B cell (primary cell): ENCODE data around the gene TLL1. TPM values are rescaled to one million over a fixed set of nuclear protein-coding genes. Genes with fewer than 3 reads are reported as not detected.

Source experiments
- ATAC-seq: fragments of 200-7000 bp; cut with Tn5 transposase; one replicate; pipeline ENCODE4 v1.10.0; 2021; ENCODE audit warnings: low read depth, mild to moderate bottlenecking, moderate number of reproducible peaks, moderate library complexity
- CTCF ChIA-PET: fragments of 350-600 bp; sonication (Branson Sonifier 250); formaldehyde crosslinking; loops from one replicate; lab custom pipeline; 2021; ENCODE audit warnings: antibody characterized with exemption, inconsistent platforms; lab: Charles Lee
- POLR2A ChIA-PET: fragments of 350-600 bp; sonication (Branson Sonifier 250); formaldehyde crosslinking; loops from one replicate; lab custom pipeline; 2021; ENCODE audit warnings: antibody characterized with exemption; lab: Charles Lee
- DNase-seq: peaks from one replicate; pipeline ENCODE4 v3.0.0; 2013
- H2AFZ ChIP-seq: 2 replicates; pipeline ENCODE4 v1.6.1; 2012; ENCODE audit warnings: mild to moderate bottlenecking, low read depth, low read length; ENCODE audit not compliant: insufficient read depth, poor library complexity, severe bottlenecking
- H3K27ac ChIP-seq, 2 donors: 1 replicate in 1 of 2; 2 replicates in 1 of 2; pipeline ENCODE4 v1.5.1; 2012 to 2013; ENCODE audit warnings: low read length in 2 of 2, mild to moderate bottlenecking in 2 of 2, moderate library complexity in 1 of 2
- H3K27me3 ChIP-seq, 4 experiments: fragments of 200-600 bp in 1 of 4; sonication (generic) in 1 of 4; replicated peaks in 1 of 4; 1 replicate in 2 of 4; 2 replicates in 2 of 4; pipeline versions ENCODE4 v1.6.1 to v1.7.0; 2013 to 2016; ENCODE audit warnings: low read length in 3 of 4, mild to moderate bottlenecking in 2 of 4, mixed read lengths in 1 of 4, moderate library complexity in 1 of 4; ENCODE audit not compliant: insufficient read depth in 4 of 4, control insufficient read depth in 3 of 4; ENCODE audit errors: control extremely low read depth in 1 of 4
- H3K36me3 ChIP-seq, 2 experiments: replicated peaks in 1 of 2; 1 replicate in 1 of 2; 2 replicates in 1 of 2; pipeline versions ENCODE4 v1.6.1 to v1.7.1; 2013; ENCODE audit warnings: low read length in 1 of 2; ENCODE audit not compliant: insufficient read depth in 2 of 2, control insufficient read depth in 1 of 2; ENCODE audit errors: control extremely low read depth in 1 of 2, extremely low read depth in 1 of 2
- H3K4me1 ChIP-seq, 2 donors: fragments of 200-600 bp in 1 of 2; sonication (generic) in 1 of 2; 1 replicate in 1 of 2; 2 replicates in 1 of 2; pipeline versions ENCODE4 v1.5.1 to v1.6.1; 2013 to 2017; ENCODE audit warnings: low read length in 2 of 2; ENCODE audit not compliant: control insufficient read depth in 2 of 2, insufficient read depth in 2 of 2
- H3K4me2 ChIP-seq: replicated peaks from 2 replicates; pipeline ENCODE3; 2012; ENCODE audit warnings: mild to moderate bottlenecking, low read depth, low read length; ENCODE audit not compliant: poor library complexity, severe bottlenecking
- H3K4me3 ChIP-seq, 5 experiments: fragments of 200-600 bp in 1 of 5; sonication (generic) in 1 of 5; 1 replicate in 3 of 5; 2 replicates in 2 of 5; pipeline versions ENCODE4 v1.5.1 to v1.7.0; 2011 to 2016; ENCODE audit warnings: low read length in 4 of 5, mild to moderate bottlenecking in 4 of 5, low read depth in 2 of 5, control low read depth in 1 of 5, moderate library complexity in 1 of 5; ENCODE audit not compliant: insufficient read depth in 1 of 5; ENCODE audit errors: control extremely low read depth in 1 of 5, extremely low read depth in 1 of 5
- H3K79me2 ChIP-seq: fragments of 200-600 bp; sonication (generic); one replicate; pipeline ENCODE4 v1.6.0; 2016; ENCODE audit warnings: low read length; ENCODE audit not compliant: control insufficient read depth, insufficient read depth
- H3K9ac ChIP-seq: fragments of 200-600 bp; sonication (generic); 2 replicates; pipeline ENCODE4 v1.6.1; 2017; ENCODE audit warnings: mild to moderate bottlenecking, low read length, moderate library complexity
- H3K9me3 ChIP-seq, 3 donors: one replicate each; pipeline versions ENCODE4 v1.6.1 to v1.7.1; 2013; ENCODE audit warnings: low read length in 2 of 3; ENCODE audit not compliant: control insufficient read depth in 2 of 3, insufficient read depth in 1 of 3; ENCODE audit errors: control extremely low read depth in 1 of 3
- H4K20me1 ChIP-seq: 2 replicates; pipeline ENCODE4 v1.6.0; 2012; ENCODE audit warnings: mild to moderate bottlenecking, low read length; ENCODE audit not compliant: insufficient read depth, control insufficient read depth, poor library complexity, severe bottlenecking
- H3K27ac Mint-ChIP-seq: one replicate; pipeline ENCODE4 v1.8.0; 2021; ENCODE audit warnings: mixed read lengths
- H3K27me3 Mint-ChIP-seq: one replicate; pipeline ENCODE4 v1.8.0; 2021; ENCODE audit warnings: mixed read lengths
- H3K4me1 Mint-ChIP-seq: one replicate; pipeline ENCODE4 v1.8.0; 2021; ENCODE audit warnings: mixed read lengths
- H3K4me3 Mint-ChIP-seq: one replicate; pipeline ENCODE4 v1.8.0; 2021; ENCODE audit warnings: mixed read lengths
- H3K9me3 Mint-ChIP-seq: one replicate; pipeline ENCODE4 v1.8.0; 2022; ENCODE audit warnings: mixed read lengths; ENCODE audit not compliant: insufficient read depth
- EZH2 ChIP-seq: IDR thresholded peaks from 2 replicates; pipeline ENCODE4 v1.6.1; 2012; ENCODE audit warnings: borderline replicate concordance, low read depth, mild to moderate bottlenecking, moderate library complexity, low read length; ENCODE audit not compliant: insufficient read depth, poor library complexity, severe bottlenecking
- WGBS: methylation state at CpG from one replicate; pipeline ENCODE4 v1.1.5; 2013; ENCODE audit warnings: missing lambda C conversion rate; ENCODE audit not compliant: insufficient coverage; 5-methylcytosine and 5-hydroxymethylcytosine counted together
- intact Hi-C: fragments of 100-400 bp; cut with micrococcal nuclease; formaldehyde crosslinking; loops from one replicate; pipeline ENCODE4 v1.10.0; 2022
- polyA plus RNA-seq: library from polyadenylated mRNA; depleted of rRNA; stranded (reverse); fragments of >200 nt; gene quantifications from 2 replicates; pipeline ENCODE4 v1.2.3, GENCODE V29; 2012
- total RNA-seq, 2 donors: library from RNA; stranded (reverse); fragments of 120-200 nt in 1 of 2; gene quantifications; 1 replicate in 1 of 2; 2 replicates in 1 of 2; pipeline versions ENCODE4 v1.2.3 to v1.2.4, GENCODE V29; 2013 to 2022
- TF ChIP-seq, protein P1 (sequence below): fragments of 200-600 bp; IDR thresholded peaks from one replicate; pipeline ENCODE4 v1.8.0; 2022; ENCODE audit warnings: antibody characterized with exemption, mild to moderate bottlenecking

Gene TLL1
- total and polyA plus RNA-seq, 2 donors (not counting 1 experiment from before 2014, with no cell fraction given) = not detected

GRCh38 chr4:166128403-166128802 lies 255.4 kb downstream of the TLL1 start:
- no peaks in the 10 kb centered on the region for H3K79me2 ChIP-seq
- H3K9ac ChIP-seq = no peak overlapping the region
- WGBS = 57% methylated on average over 1 of the region's 1 CpG
- Mint-ChIP-seq H3K27ac (no peak overlapping the region), H3K9me3 (peaks cover 5% of the 10 kb centered on the region), H3K4me1 (no peaks in the 10 kb centered on the region), H3K27me3 (no peaks in the 10 kb centered on the region), H3K4me3 (no peak overlapping the region)
- intact Hi-C loops = no loop called here
- H3K4me1 ChIP-seq = no peaks in the 10 kb centered on the region
- H3K4me3 ChIP-seq = no peak overlapping the region
- CTCF ChIA-PET = no interaction called here
- H3K9me3 ChIP-seq = no peaks in the 10 kb centered on the region
- ATAC-seq (no peak), DNase-seq (no peak)
- no peaks in the 10 kb centered on the region for H4K20me1 ChIP-seq
- no peak overlapping the region for H3K27ac ChIP-seq
- POLR2A ChIA-PET = no interaction called here
- TF ChIP-seq, protein P1, sequence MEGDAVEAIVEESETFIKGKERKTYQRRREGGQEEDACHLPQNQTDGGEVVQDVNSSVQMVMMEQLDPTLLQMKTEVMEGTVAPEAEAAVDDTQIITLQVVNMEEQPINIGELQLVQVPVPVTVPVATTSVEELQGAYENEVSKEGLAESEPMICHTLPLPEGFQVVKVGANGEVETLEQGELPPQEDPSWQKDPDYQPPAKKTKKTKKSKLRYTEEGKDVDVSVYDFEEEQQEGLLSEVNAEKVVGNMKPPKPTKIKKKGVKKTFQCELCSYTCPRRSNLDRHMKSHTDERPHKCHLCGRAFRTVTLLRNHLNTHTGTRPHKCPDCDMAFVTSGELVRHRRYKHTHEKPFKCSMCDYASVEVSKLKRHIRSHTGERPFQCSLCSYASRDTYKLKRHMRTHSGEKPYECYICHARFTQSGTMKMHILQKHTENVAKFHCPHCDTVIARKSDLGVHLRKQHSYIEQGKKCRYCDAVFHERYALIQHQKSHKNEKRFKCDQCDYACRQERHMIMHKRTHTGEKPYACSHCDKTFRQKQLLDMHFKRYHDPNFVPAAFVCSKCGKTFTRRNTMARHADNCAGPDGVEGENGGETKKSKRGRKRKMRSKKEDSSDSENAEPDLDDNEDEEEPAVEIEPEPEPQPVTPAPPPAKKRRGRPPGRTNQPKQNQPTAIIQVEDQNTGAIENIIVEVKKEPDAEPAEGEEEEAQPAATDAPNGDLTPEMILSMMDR = no peak
- no peak for TF ChIP-seq EZH2
- H2AFZ ChIP-seq = no peak overlapping the region
- H3K36me3 ChIP-seq = no peaks in the 10 kb centered on the region
- H3K4me2 ChIP-seq = no peak overlapping the region
- H3K27me3 ChIP-seq = no peaks in the 10 kb centered on the region

DNA sequence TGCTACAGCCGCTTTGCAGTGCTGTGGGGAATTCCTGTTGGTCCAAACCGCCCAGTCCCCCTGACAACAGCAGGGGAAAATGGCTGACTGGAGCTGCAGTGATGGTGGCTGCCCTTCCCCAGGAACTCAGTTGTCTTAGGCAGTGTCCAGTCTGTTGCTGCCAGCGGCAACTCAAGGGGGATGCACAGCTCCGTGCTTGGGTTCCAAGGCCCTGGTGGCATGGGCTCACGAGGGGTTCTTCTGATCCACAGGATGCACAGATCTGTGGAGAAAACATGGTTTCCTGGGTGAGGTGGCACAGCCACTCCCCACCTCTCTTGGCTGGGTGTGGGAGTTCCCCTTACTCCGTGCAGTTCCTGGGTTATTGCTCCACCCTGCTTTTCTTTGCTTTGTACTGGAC lies 261.2 kb downstream of the TLL1 start:
- peaks cover 7% of the 10 kb centered on the region for H3K9me3 Mint-ChIP-seq
- DNase-seq = no peak
- no peak overlapping the region for H3K27ac ChIP-seq

More for the DNA sequence above, 261.2 kb downstream of the TLL1 start:
- ChIA-PET CTCF (no interaction called here), POLR2A (no interaction called here)
- Histone ChIP-seq H3K4me1 (no peaks in the 10 kb centered on the region), H3K27me3 (no peaks in the 10 kb centered on the region), H3K36me3 (no peaks in the 10 kb centered on the region), H3K9ac (no peak overlapping the region), H4K20me1 (no peaks in the 10 kb centered on the region), H2AFZ (no peak overlapping the region), H3K79me2 (no peaks in the 10 kb centered on the region), H3K4me3 (no peak overlapping the region), H3K4me2 (no peak overlapping the region), H3K9me3 (peaks cover 0 to 10% (median 0%) of the 10 kb centered on the region in 3 donors)
- Mint-ChIP-seq H3K4me1 (no peaks in the 10 kb centered on the region), H3K27ac (no peak overlapping the region), H3K4me3 (no peak overlapping the region), H3K27me3 (no peaks in the 10 kb centered on the region)
- intact Hi-C loops = no loop called here
- TF ChIP-seq, protein P1 = no peak
- no peak for TF ChIP-seq EZH2
- 69% methylated on average over 6 of the region's 6 CpGs for WGBS
- no peak for ATAC-seq
